NCI-H2029 (cell line): Measurements from ENCODE around the gene PLSCR3.

Source experiments
- DNase-seq: peaks from one replicate; lab custom pipeline; 2025; lab: John Stamatoyannopoulos, UW

The PLSCR3 gene

GRCh38 chr17:7394452-7395191 is at the start of gene PLSCR3:
Gene PLSCR3 (minus strand): TSS chr17:7394525. CDS start chr17:7394110, 415 bp downstream.
- peak; percentile 29 for DNase-seq

GRCh38 chr17:7443499-7444485 is 49.5 kb upstream of the PLSCR3 start:
- DNase-seq, result no peak

GRCh38 chr17:7442142-7442541 is 47.8 kb upstream of the PLSCR3 start:
- no peak for DNase-seq

GRCh38 chr17:7441266-7441665 is 46.9 kb upstream of the PLSCR3 start:
- no peak for DNase-seq

- DNase-seq, result no peak
Observed at GRCh38 chr17:7440834-7441195, 46.5 kb upstream of the PLSCR3 start.

GRCh38 chr17:7440113-7440833 is 45.9 kb upstream of the PLSCR3 start:
- DNase-seq, result no peak

- DNase-seq, result no peak
Observed at GRCh38 chr17:7439462-7440112, 45.3 kb upstream of the PLSCR3 start, which contains the start of gene FGF11. Gene FGF11 (plus strand): TSS chr17:7439512. CDS start chr17:7439621, 109 bp downstream.

- no peak for DNase-seq
Observed at GRCh38 chr17:7438656-7439460, 44.5 kb upstream of the PLSCR3 start.

GRCh38 chr17:7437950-7438614 is 43.8 kb upstream of the PLSCR3 start:
- no peak for DNase-seq

- no peak for DNase-seq
Observed at GRCh38 chr17:7437369-7437863, 43.1 kb upstream of the PLSCR3 start.

GRCh38 chr17:7436556-7437368 is 42.4 kb upstream of the PLSCR3 start:
- DNase-seq, result peak; percentile 60

GRCh38 chr17:7435676-7436555 is 41.6 kb upstream of the PLSCR3 start:
- DNase-seq, result no peak

- no peak for DNase-seq
Observed at GRCh38 chr17:7432296-7432695, 38.0 kb upstream of the PLSCR3 start.

GRCh38 chr17:7431231-7431630 is 36.9 kb upstream of the PLSCR3 start:
- DNase-seq, result no peak

GRCh38 chr17:7429722-7430121 is 35.4 kb upstream of the PLSCR3 start:
- no peak for DNase-seq

GRCh38 chr17:7428557-7428956 is 34.2 kb upstream of the PLSCR3 start, which contains the start of gene SPEM3:
Gene SPEM3 (plus strand): TSS chr17:7428857. CDS start chr17:7428903, 46 bp downstream.
- no peak for DNase-seq

- no peak for DNase-seq
Observed at GRCh38 chr17:7427549-7427948, 33.2 kb upstream of the PLSCR3 start.

- no peak for DNase-seq
Observed at GRCh38 chr17:7426896-7427489, 32.7 kb upstream of the PLSCR3 start.
